GM12878 (cell line): Measurements from ENCODE around the gene CHN2. TPM values are rescaled to one million over a fixed set of nuclear protein-coding genes. Genes with fewer than 3 reads are reported as not detected.

Source experiments
- ATAC-seq: fragments of 200-7000 bp; cut with Tn5 transposase; 3 replicates; pipeline ENCODE4 v1.9.1; 2020; ENCODE audit warnings: mild to moderate bottlenecking, moderate library complexity
- BruUV-seq: library from RNA; stranded (reverse); fragments of 400-500 nt; replicated peaks from 2 replicates; lab custom pipeline; 2021; lab: Mats Ljungman, UMichigan
- CTCF ChIA-PET: fragments of 300-600 bp; sonication (Branson Sonifier 250); formaldehyde crosslinking; extraction: SDS; loops from one replicate; lab custom pipeline; 2021; ENCODE audit warnings: inconsistent platforms; lab: Yijun Ruan, JAX
- POLR2A ChIA-PET: fragments of 350-600 bp; formaldehyde crosslinking; extraction: SDS; loops from one replicate; lab custom pipeline; 2021; ENCODE audit warnings: inconsistent platforms; lab: Charles Lee
- RAD21 ChIA-PET: fragments of 300-600 bp; sonication (Branson Sonifier 250); formaldehyde crosslinking; loops from one replicate; lab custom pipeline; 2023; ENCODE audit warnings: antibody characterized with exemption; ENCODE audit not compliant: unreplicated experiment; lab: Charles Lee
- SMC1A ChIA-PET: fragments of 300-600 bp; sonication (Branson Sonifier 250); formaldehyde crosslinking; loops from one replicate; lab custom pipeline; 2023; ENCODE audit not compliant: unreplicated experiment, uncharacterized antibody; lab: Charles Lee
- DNase-seq: peaks from one replicate; pipeline ENCODE4 v3.0.0-alpha.2; 2011; ENCODE audit warnings: low read depth, low spot score
- FAIRE-seq: peaks from 3 replicates; lab custom pipeline; 2011; peaks lifted over from hg19 to GRCh38; lab: Jason Lieb, UNC
- H2AFZ ChIP-seq: 2 replicates; pipeline ENCODE4 v1.6.0; 2011; ENCODE audit warnings: low read depth, low read length, control low read depth; ENCODE audit not compliant: control insufficient read depth
- H3K27ac ChIP-seq: 2 replicates; pipeline ENCODE4 v1.5.1; 2011; ENCODE audit warnings: control low read depth; ENCODE audit not compliant: control insufficient read depth, insufficient read depth
- H3K27me3 ChIP-seq, 2 experiments: replicated peaks in 1 of 2; 2 replicates each; pipeline versions ENCODE4 v1.6.0 to v1.6.1; 2011; ENCODE audit warnings: low read length in 1 of 2; ENCODE audit not compliant: control insufficient read depth in 2 of 2, insufficient read depth in 2 of 2
- H3K36me3 ChIP-seq, 2 experiments: 2 replicates each; pipeline ENCODE4 v1.5.1; 2011; ENCODE audit warnings: low read length in 1 of 2; ENCODE audit not compliant: control insufficient read depth in 2 of 2, insufficient read depth in 2 of 2
- H3K4me1 ChIP-seq: 2 replicates; pipeline ENCODE4 v1.6.1; 2011; ENCODE audit warnings: mild to moderate bottlenecking, low read length, moderate library complexity, mixed read lengths; ENCODE audit not compliant: control insufficient read depth, insufficient read depth
- H3K4me2 ChIP-seq: 2 replicates; pipeline ENCODE4 v1.6.0; 2011; ENCODE audit warnings: control low read depth; ENCODE audit not compliant: control insufficient read depth, insufficient read depth
- H3K4me3 ChIP-seq: fragments of 200-600 bp; sonication (generic); 2 replicates; pipeline ENCODE4 v1.5.1; 2016
- H3K79me2 ChIP-seq: 2 replicates; pipeline ENCODE4 v1.6.0; 2011; ENCODE audit warnings: low read length; ENCODE audit not compliant: control insufficient read depth, insufficient read depth
- H3K9ac ChIP-seq: 2 replicates; pipeline ENCODE4 v1.8.0; 2011; ENCODE audit warnings: low read length, control low read depth, mixed read lengths; ENCODE audit not compliant: control insufficient read depth, insufficient read depth
- H3K9me3 ChIP-seq: replicated peaks from 3 replicates; pipeline ENCODE4 v1.5.1; 2011; ENCODE audit warnings: mild to moderate bottlenecking, low read length; ENCODE audit not compliant: control insufficient read depth, insufficient read depth
- H4K20me1 ChIP-seq: 2 replicates; pipeline ENCODE4 v1.6.0; 2011; ENCODE audit not compliant: control insufficient read depth, insufficient read depth
- E2F4 ChIP-seq: IDR thresholded peaks from 2 replicates; pipeline ENCODE4 v1.6.1; 2012; ENCODE audit warnings: low read depth, low read length, improper control_type of control experiment
- IKZF1 ChIP-seq: fragments of 450-650 bp; conservative IDR thresholded peaks from 2 replicates; pipeline ENCODE4 v1.6.1; 2017; ENCODE audit warnings: antibody characterized with exemption, mild to moderate bottlenecking
- JUND ChIP-seq: IDR thresholded peaks from 2 replicates; pipeline ENCODE4 v1.6.1; 2012; ENCODE audit warnings: low read depth, mild to moderate bottlenecking, low read length, improper control_type of control experiment, moderate library complexity
- MYC ChIP-seq: IDR thresholded peaks from 2 replicates; pipeline ENCODE4 v1.6.1; 2011; ENCODE audit warnings: mild to moderate bottlenecking, low read length, moderate library complexity, inconsistent platforms; ENCODE audit not compliant: insufficient read depth, insufficient replicate concordance, insufficient read length, severe bottlenecking
- RB1 ChIP-seq: fragments of 450-650 bp; formaldehyde crosslinking; IDR thresholded peaks from 2 replicates; pipeline ENCODE4 v1.6.1; 2017; ENCODE audit warnings: mild to moderate bottlenecking, borderline replicate concordance
- TARDBP ChIP-seq: IDR thresholded peaks from 2 replicates; pipeline ENCODE4 v1.6.1; 2016; ENCODE audit warnings: borderline replicate concordance
- WGBS: methylation state at CpG from one replicate; pipeline ENCODE4 v1.1.6; 2016; ENCODE audit warnings: low lambda C conversion rate; ENCODE audit not compliant: insufficient replicate concordance, insufficient coverage; ENCODE audit errors: missing lambda C conversion rate; 5-methylcytosine and 5-hydroxymethylcytosine counted together
- in situ Hi-C: fragments of 300-500 bp; cut with MboI; formaldehyde crosslinking; loops from 9 replicates; pipeline ENCODE4 v1.14.3; 2018; ENCODE audit warnings: mixed read lengths
- intact Hi-C: fragments of 100-400 bp; cut with micrococcal nuclease; formaldehyde crosslinking; loops from one replicate; pipeline ENCODE4 v1.14.2; 2022; ENCODE audit not compliant: unreplicated experiment
- polyA plus RNA-seq, 11 experiments: library from polyadenylated mRNA; depleted of rRNA in 4 of 11; unstranded in 6 of 11; stranded (reverse) in 5 of 11; fragments of >200 nt; fragmentation: Nextera tagmentation in 4 of 11; fragmentation: Illumina TruSeq in 1 of 11; extraction: Ambion mirVana in 4 of 11; extraction: Trizol in 1 of 11; gene quantifications; 1 replicate in 1 of 11; 2 replicates in 10 of 11; pipeline versions ENCODE4 v1.2.1 to v1.2.3, GENCODE V29; 2011 to 2016; ENCODE audit warnings: inconsistent platforms in 2 of 11, missing spikeins in 2 of 11, low read depth in 1 of 11
- total RNA-seq, 4 experiments: library from RNA; depleted of rRNA in 3 of 4; stranded (reverse); fragments of >200 nt in 3 of 4; fragmentation: Illumina TruSeq in 1 of 4; extraction: Trizol in 1 of 4; gene quantifications; 2 replicates each; pipeline versions ENCODE4 v1.2.1 to v1.2.3, GENCODE V29; 2013 to 2021
- TF ChIP-seq, protein P1 (sequence below): fragments of 450-650 bp; formaldehyde crosslinking; IDR thresholded peaks from 2 replicates; pipeline ENCODE4 v1.4.0; 2022; ENCODE audit warnings: mild to moderate bottlenecking, moderate library complexity

CHN2 gene
- total and polyA plus RNA-seq, 10 of the 15 experiments (the other 5 are each of a cell fraction or from before 2014, with no cell fraction given), result 0.11 to 3.8 (median 0.37) TPM; not detected in 2

DNA sequence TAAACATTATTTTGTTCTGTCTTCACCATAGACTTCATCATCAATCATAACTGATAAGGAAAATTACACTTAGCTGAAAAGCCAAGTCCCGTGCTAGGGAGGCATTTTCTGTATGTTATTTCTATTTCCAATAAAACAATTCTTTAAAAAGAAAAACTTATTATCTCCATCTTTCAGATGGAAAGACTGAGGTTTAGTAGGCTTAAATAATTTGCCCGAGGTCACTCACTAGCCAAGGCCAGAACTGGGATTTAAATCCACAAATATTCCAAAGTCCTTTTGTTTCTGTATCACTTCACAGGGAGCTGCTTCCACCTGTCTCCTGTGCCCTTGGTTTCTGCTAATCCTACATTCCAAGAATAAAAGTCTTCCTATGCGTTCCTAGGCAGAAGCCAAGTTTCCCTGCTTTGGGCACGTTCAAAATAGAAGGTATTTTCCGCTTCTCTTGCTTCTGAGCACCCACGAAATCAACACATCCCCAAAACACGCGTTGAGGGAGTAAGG, 49.0 kb upstream of the CHN2 start:
- H3K27ac ChIP-seq, result no peak overlapping the region
- H4K20me1 ChIP-seq, result no peaks in the 10 kb centered on the region
- H3K27me3 ChIP-seq, result peaks cover 8 to 9% of the 10 kb centered on the region in 2 experiments; a peak in 3 of 4 replicates
- no peaks in the 10 kb centered on the region for H3K9me3 ChIP-seq
- ATAC-seq, result no peak
- ChIA-PET RAD21 (no interaction called here), POLR2A (no interaction called here), SMC1A (no interaction called here)
- no peak overlapping the region for H3K9ac ChIP-seq
- WGBS, result 11% methylated on average over 8 of the region's 8 CpGs
- no peak for FAIRE-seq
- no peak overlapping the region for H3K4me2 ChIP-seq
- no peak overlapping the region for H2AFZ ChIP-seq
- no peak overlapping the region for H3K4me3 ChIP-seq
- no peak for DNase-seq
- intact Hi-C loops, result no loop called here
- BruUV-seq, result no TSS peak
- TF ChIP-seq E2F4 (no peak), TARDBP (no peak), JUND (no peak), RB1 (no peak), MYC (no peak), IKZF1 (no peak)
- TF ChIP-seq, protein P1, sequence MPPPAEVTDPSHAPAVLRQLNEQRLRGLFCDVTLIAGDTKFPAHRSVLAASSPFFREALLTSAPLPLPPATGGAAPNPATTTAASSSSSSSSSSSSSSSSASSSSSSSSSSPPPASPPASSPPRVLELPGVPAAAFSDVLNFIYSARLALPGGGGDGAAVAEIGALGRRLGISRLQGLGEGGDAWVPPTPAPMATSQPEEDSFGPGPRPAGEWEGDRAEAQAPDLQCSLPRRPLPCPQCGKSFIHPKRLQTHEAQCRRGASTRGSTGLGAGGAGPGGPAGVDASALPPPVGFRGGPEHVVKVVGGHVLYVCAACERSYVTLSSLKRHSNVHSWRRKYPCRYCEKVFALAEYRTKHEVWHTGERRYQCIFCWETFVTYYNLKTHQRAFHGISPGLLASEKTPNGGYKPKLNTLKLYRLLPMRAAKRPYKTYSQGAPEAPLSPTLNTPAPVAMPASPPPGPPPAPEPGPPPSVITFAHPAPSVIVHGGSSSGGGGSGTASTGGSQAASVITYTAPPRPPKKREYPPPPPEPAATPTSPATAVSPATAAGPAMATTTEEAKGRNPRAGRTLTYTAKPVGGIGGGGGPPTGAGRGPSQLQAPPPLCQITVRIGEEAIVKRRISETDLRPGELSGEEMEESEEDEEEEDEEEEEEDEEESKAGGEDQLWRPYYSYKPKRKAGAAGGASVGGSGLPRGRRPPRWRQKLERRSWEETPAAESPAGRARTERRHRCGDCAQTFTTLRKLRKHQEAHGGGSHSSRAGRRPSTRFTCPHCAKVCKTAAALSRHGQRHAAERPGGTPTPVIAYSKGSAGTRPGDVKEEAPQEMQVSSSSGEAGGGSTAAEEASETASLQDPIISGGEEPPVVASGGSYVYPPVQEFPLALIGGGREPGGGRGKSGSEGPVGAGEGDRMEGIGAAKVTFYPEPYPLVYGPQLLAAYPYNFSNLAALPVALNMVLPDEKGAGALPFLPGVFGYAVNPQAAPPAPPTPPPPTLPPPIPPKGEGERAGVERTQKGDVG (CRISPR knock-in tag), result no peak
- TF ChIP-seq, all 136 proteins: peak for 0
- CTCF ChIA-PET, result interaction anchor here (0.8 kb wide), 1 partner anchor 41 kb away, joined by 3 read pairs; no protein-coding TSS in a partner anchor
- H3K36me3 ChIP-seq, result no peaks in the 10 kb centered on the region
- H3K79me2 ChIP-seq, result no peaks in the 10 kb centered on the region
- in situ Hi-C loops, result no loop called here
- no peaks in the 10 kb centered on the region for H3K4me1 ChIP-seq
